GM19193 (cell line): ENCODE data around the gene VWA3B.

ENCODE experiments used
- POLR2A ChIP-seq: IDR thresholded peaks from 4 replicates; pipeline ENCODE4 v1.6.1; 2011; ENCODE audit not compliant: insufficient read depth, insufficient read length; ENCODE audit errors: extremely low read depth

VWA3B gene

DNA sequence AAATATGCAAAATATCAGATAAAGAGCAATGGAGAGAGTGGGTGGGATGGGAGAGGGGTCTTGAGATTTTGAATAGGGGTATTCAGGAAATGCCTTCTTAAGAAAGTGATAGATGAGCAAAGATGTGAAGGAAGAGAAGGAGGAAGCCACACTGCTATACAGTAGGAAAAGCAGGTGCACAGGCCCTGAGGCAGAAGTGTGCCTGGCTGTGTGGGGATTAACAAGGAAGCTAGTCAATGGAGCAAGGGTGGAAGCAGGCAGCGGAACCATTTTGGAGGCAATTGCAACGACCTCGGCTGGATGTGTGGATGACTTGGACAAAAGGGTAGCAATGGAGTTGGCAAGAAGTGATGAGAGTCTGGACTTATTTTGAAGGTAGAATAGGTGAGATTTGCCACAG, 248.3 kb downstream of the VWA3B start:
- no peak for TF ChIP-seq POLR2A

DNA sequence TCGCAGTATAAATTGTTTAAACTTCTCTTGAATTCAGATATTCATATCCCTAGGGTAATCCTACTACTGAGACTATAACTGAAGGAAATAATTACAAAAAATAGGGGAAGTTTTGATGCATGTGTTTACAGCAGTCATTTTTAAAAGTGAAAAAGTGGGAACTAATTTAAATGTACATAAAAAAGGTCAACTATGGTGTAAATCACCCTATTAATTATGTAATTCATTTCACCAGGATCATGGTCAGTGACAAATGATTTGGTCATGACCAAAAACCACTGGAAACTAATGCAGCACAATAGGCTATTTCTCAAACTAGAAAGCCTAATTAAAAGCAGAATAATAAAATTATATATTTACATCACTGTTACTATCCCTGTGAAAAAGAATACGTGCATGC, 254.3 kb downstream of the VWA3B start:
- no peak for TF ChIP-seq POLR2A

DNA sequence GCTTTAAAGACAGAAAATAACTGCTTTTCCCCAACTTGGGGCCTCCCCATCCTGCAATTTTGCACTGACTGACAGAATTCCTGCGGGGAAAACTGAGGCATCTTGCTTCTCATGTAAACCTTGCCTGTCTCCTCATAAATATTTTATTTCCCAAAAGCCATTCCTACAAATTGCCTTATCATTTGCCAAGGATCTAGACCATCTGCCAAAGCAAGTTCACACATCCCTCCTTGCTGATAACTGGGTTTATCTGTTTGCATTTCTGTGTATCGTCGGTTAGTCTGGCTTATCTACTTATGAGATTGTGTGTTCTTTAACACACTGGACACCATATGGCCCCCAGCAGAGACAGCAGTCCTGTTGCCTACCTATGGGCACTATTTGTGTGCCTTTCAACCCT, 256.3 kb downstream of the VWA3B start:
- TF ChIP-seq POLR2A: no peak

DNA sequence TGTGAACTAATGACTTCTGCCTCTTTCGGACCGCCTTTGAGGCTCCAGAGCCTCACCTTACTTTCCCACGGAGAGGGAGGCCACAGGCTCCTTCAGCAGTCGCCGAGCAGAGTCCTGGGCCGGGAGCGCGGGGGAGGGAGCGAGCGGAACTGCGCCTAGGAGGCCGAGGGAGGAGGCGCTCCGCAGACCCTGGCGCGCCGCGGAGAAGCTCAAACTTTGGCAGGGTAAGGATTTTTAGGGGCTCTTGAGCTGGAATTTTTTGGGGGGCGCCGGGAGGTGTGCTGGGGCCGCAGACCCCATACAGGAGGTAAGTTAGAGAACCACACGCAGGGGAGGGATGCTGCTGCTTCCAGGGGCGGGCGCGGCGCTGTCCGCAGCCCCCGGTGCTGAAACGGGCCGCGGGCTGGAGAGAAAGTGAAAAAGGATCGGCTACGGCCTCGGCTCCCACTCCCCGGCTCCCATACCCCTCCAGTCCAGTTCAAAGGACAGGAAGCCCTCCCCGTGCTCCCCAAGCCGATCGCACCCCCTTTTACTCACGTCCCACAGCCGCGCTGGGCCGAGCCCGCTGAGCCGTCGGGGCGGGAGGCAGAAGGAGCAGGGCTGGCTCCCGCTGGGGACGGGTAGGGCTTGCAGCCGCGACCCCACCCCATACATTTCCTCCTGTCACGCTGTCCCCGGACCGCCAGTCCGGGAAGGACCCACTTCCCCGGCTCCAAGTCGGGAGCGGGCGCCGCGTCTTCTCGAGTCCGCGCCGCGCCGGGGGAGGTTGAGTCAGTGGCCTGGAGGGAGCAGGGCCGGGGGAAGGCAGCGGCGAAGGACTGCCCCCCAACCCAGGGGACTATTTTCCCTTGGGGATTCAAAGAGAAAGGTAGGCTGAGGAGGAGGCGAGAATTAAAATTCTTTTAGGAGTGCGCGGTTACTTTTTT, 259.6 kb downstream of the VWA3B start, which contains the start of gene CNGA3:
Gene CNGA3, plus strand, starts transcription at position 146 of the 926 bp plus-strand sequence. CDS start 23,520 bp downstream, outside the sequence.
- TF ChIP-seq POLR2A: no peak

DNA sequence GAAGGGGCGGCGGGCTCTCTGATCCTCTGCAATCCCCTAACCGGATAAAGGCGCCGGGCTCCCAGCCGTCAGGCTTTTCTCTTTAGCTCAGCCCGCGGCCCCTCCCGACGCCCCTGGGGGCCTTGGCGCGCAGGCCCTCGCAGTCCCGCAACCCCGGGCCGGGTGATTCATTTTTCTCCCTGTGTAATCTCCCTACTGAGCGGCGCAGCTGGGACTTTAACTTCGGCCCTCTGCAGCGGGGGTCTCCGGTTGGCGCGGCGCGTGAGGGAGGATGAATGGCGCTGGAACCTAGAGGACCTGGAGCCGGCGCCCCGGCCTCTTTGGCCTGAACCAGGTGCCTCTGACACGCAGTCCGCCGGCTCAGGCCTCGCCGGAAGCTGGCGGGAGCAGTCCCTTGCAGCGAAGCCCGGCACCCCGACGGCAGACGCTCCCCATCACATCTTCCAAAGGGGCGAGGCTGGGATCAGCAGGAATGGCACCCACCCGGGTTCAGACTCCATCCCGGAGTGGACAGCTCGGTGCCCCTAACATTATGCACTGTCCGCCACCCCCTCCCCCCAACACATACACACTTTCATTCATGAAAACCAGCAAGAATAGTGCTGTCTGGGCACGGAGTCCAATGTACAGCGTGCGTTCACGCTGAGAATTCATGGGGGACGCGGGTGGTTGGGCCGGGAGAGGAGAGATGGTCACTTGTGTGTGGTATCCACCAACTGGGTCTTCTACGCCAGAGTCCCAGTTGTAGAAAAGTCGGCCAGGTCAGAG, 260.5 kb downstream of the VWA3B start:
- no peak for TF ChIP-seq POLR2A

DNA sequence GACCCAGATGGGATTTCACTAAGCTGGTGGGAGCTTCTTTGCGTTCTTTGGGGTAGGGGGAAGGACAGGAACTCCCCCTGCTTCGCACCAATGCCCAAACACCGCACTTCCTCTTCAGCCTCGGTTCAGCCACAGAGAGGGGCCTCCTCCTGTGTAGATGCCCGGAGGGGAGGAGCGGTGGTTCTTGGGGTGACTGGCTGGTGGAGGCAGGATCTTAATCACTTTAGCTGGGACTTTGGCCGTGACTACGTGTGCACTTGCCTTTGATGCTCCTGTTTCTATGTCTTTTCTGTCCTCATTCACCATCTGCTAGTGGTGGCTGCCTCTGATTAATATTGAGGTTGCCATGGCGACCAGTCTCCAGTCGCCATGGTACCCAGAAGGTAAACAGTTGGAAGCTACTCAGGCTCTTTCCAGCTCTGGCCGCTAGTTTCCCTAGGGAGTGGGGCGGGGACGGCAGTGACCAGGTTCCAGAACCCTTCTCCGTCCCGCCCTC, 261.1 kb downstream of the VWA3B start:
- TF ChIP-seq POLR2A: no peak

DNA sequence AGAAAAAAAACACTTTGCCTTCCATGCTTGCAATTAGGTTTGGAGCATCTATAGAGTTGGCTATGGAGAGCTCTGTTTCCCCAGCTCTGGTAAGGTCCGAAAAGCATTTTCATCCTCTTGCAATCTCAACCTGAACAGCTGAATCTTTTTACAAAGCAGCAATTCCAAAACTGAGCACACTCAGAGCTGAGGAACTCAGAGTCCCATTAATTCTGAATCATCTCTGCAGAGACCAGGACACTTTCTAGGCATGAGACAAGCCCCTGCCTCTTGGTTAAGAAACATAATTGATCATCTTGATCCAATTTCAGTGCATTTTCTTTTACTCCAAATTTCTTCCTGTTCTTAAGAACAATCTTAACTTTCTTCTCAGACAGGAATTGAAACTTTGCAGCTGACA, 263.4 kb downstream of the VWA3B start:
- no peak for TF ChIP-seq POLR2A

DNA sequence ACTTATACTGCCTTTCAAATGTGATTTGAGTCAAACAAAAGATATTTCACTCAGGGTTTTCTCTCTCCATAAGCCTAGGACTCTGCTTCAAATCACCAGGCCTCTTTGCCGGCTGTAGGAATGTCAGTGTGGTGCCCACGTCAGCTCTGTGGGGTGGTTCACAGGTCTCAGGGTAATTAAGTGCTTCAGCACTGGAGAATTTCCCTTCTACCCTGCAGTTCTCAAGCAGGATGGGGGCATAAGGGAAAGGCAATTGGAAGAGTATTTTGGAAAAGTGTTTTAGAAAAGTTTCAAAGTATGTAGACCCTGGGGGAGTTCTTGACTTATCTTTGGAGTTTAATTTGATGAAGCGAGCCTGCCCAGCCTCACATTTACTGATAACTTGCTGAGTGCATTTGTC, 268.9 kb downstream of the VWA3B start:
- no peak for TF ChIP-seq POLR2A

DNA sequence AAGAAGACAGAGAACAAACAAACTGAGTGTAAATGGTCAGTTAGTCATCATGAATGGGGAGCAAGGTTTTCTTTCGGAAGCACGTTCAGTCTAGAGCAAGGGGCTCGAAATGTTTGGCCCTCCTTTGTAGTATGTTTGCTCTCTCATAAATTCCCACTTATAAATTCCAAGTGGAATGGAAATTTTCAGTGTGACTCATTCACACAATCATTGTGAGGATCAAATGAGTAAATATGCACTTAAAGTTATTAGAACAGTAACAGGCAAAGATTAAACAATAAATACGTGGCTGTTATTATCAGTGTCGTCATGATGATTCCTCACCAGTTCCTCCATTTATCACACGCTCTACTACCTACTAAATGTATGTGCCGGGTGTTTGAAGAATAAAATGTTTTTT, 269.8 kb downstream of the VWA3B start:
- TF ChIP-seq POLR2A: no peak

DNA sequence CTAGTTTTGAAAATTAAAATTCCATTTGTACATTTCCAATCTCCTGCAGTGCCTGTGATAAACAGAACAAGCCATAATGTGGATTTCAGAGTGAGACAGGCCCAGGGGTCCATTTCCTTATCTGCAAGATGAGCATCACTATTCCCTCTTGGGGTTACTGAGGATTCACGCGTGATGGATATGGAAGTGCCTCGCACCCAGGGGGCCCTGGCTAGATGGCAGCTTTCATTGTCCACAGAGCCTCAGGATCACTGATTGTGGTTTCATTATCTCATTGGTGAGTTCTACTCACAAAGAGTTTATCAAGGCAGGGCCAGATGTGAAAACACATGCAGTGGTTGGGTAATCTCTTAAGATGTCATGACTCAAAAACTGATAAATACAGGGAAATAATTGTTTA, 270.9 kb downstream of the VWA3B start:
- TF ChIP-seq POLR2A: no peak

DNA sequence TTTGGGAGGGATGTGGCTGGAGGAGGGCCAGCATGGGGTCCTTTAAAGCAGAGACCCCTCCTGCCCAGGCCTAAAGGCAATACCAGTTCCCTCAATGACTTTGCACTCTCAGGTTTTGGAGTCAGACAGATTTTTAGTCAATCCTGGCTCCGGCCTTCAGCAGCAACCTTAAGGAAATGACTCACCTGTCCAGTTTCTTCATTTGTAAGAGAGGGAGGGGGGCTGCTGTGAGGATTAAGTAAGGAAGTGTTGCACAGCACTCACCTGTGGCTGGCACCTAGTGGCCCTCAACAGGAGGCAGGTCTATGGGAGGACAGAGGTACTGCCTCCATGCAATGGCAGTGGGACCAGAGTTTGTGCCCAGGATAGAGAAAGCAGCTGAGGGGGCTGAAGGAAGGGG, 273.0 kb downstream of the VWA3B start:
- no peak for TF ChIP-seq POLR2A
